ENCODE data around the gene HERC2.
A peak's percentile ranks its signal among the peaks of the same experiment; 100 is the strongest.
"Not testable (repeated sequence)": the region's sequence is repeated elsewhere in the genome, so short reads cannot be mapped to it uniquely, and the experiment has no call there.

HERC2 gene

GRCh38 chr15:28125673-28126651, 196.0 kb downstream of the HERC2 start:
- DNase-seq, result no peak

GRCh38 chr15:28124841-28125240, 197.1 kb downstream of the HERC2 start:
- no peak for DNase-seq

- DNase-seq, result peak; percentile 45
Measured at GRCh38 chr15:28123408-28124023, 198.5 kb downstream of the HERC2 start.

GRCh38 chr15:28122038-28122949, 199.7 kb downstream of the HERC2 start:
- DNase-seq, result no peak

GRCh38 chr15:28121577-28121976, 200.4 kb downstream of the HERC2 start:
- DNase-seq, result not testable (repeated sequence)

- DNase-seq, result no peak
Measured at GRCh38 chr15:28120359-28120640, 201.7 kb downstream of the HERC2 start.

- DNase-seq, result no peak
Measured at GRCh38 chr15:28118531-28118930, 203.4 kb downstream of the HERC2 start.

GRCh38 chr15:28118083-28118482, 203.9 kb downstream of the HERC2 start:
- no peak for DNase-seq

GRCh38 chr15:28117432-28117990, 204.5 kb downstream of the HERC2 start:
- DNase-seq, result no peak

- DNase-seq, result no peak
Measured at GRCh38 chr15:28116521-28117431, 205.2 kb downstream of the HERC2 start.

GRCh38 chr15:28115871-28116270, 206.1 kb downstream of the HERC2 start:
- DNase-seq, result no peak

- no peak for DNase-seq
Measured at GRCh38 chr15:28114721-28115622, 207.0 kb downstream of the HERC2 start.

GRCh38 chr15:28114114-28114455, 207.9 kb downstream of the HERC2 start:
- no peak for DNase-seq

GRCh38 chr15:28113394-28114113, 208.4 kb downstream of the HERC2 start:
- DNase-seq, result no peak

GRCh38 chr15:28112962-28113361, 209.0 kb downstream of the HERC2 start:
- DNase-seq, result no peak

GRCh38 chr15:28112101-28112760, 209.7 kb downstream of the HERC2 start:
- no peak for DNase-seq

GRCh38 chr15:28111543-28111942, 210.4 kb downstream of the HERC2 start:
- no peak for DNase-seq

GRCh38 chr15:28110481-28110881, 211.5 kb downstream of the HERC2 start:
- DNase-seq, result no peak

GRCh38 chr15:28109626-28110455, 212.1 kb downstream of the HERC2 start:
- no peak for DNase-seq
